Sigmoid colon (tissue), 7 donors: Measurements from ENCODE around the gene IRF7. TPM values are rescaled to one million over a fixed set of nuclear protein-coding genes. Genes with fewer than 3 reads are reported as not detected.

Experiments used
- DNase-seq: peaks from one replicate; pipeline ENCODE4 v3.0.0-alpha.2; 2019
- H3K27ac ChIP-seq, 4 donors: fragments of 200-600 bp; sonication (generic); one replicate each; pipeline ENCODE4 v1.5.1; 2016 to 2019; ENCODE audit warnings: mild to moderate bottlenecking in 1 of 4
- H3K27me3 ChIP-seq, 3 donors: fragments of 200-600 bp; sonication (generic); one replicate each; pipeline ENCODE4 v1.5.1; 2019; ENCODE audit warnings: mild to moderate bottlenecking in 1 of 3
- H3K36me3 ChIP-seq, 4 donors: fragments of 200-600 bp; sonication (generic); one replicate each; pipeline ENCODE4 v1.5.1; 2016 to 2019
- H3K4me1 ChIP-seq, 4 donors: fragments of 200-600 bp; sonication (generic); one replicate each; pipeline ENCODE4 v1.5.1; 2017 to 2019
- H3K4me3 ChIP-seq, 4 donors: fragments of 200-600 bp; sonication (generic); one replicate each; pipeline ENCODE4 v1.5.1; 2017 to 2019; ENCODE audit warnings: mild to moderate bottlenecking in 2 of 4, moderate library complexity in 1 of 4
- H3K9me3 ChIP-seq, 4 donors: fragments of 200-600 bp in 3 of 4; sonication (generic) in 3 of 4; one replicate each; pipeline versions ENCODE4 v1.5.1 to v1.6.1; 2013 to 2019
- CTCF ChIP-seq, 4 experiments: fragments of 450-650 bp in 3 of 4; fragments of 200-600 bp in 1 of 4; IDR thresholded peaks; one replicate each; pipeline ENCODE4 v1.5.1; 2016 to 2019; ENCODE audit warnings: antibody characterized with exemption in 4 of 4, mild to moderate bottlenecking in 3 of 4, moderate library complexity in 2 of 4
- EP300 ChIP-seq, 4 donors: sonication (generic); formaldehyde crosslinking; IDR thresholded peaks; one replicate each; pipeline ENCODE4 v1.6.1; 2017; ENCODE audit warnings: antibody characterized with exemption in 4 of 4
- POLR2A ChIP-seq, 2 donors: fragments of 450-650 bp; IDR thresholded peaks; one replicate each; pipeline ENCODE4 v1.6.1; 2016; ENCODE audit warnings: antibody characterized with exemption in 2 of 2, mild to moderate bottlenecking in 2 of 2, moderate library complexity in 2 of 2
- POLR2AphosphoS5 ChIP-seq, 4 donors: sonication (generic); formaldehyde crosslinking; IDR thresholded peaks; one replicate each; pipeline ENCODE4 v1.6.1; 2017; ENCODE audit warnings: antibody characterized with exemption in 4 of 4
- WGBS, 2 donors: extraction: QIAGEN DNeasy Blood & Tissue Kit; methylation state at CpG; one replicate each; pipeline ENCODE4 v1.1.7; 2013; 5-methylcytosine and 5-hydroxymethylcytosine counted together
- intact Hi-C: fragments of 100-400 bp; cut with DNase I; formaldehyde crosslinking; loops from one replicate; pipeline ENCODE4 v1.15.1; 2023
- polyA plus RNA-seq, 3 donors: library from polyadenylated mRNA; stranded (reverse); fragments of 200-250 nt; gene quantifications; one replicate each; pipeline ENCODE4 v1.2.3, GENCODE V29; 2013
- total RNA-seq, 4 donors: library from RNA; depleted of rRNA; stranded (reverse); fragments of >200 nt; gene quantifications; one replicate each; pipeline ENCODE4 v1.1.0, GENCODE V29; 2016
- donor health status: healthy with polysubstance abuse.
- donor health status: Bipolar disorder and iron deficiency.
- donor health status: healthy.

IRF7 gene
- total and polyA plus RNA-seq, 7 donors = 8.6 to 73.9 (median 16.1) TPM

DNA sequence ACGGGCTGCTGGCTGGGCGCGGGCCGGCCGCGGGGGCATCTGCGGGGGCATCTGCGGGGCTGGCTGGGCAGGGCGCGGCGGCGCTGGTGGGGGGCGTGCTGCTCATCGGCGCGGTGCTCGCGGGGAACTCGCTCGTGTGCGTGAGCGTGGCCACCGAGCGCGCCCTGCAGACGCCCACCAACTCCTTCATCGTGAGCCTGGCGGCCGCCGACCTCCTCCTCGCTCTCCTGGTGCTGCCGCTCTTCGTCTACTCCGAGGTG, 21.5 kb upstream of the IRF7 start:
- intact Hi-C loops = no loop called here
- peak overlapping the region in 3 of 4 donors; percentile 16 to 40 (median 38) for H3K4me3 ChIP-seq
- H3K4me1 ChIP-seq = peaks cover 0 to 34% (median 32%) of the 10 kb centered on the region in 4 donors
- WGBS, 2 donors = 3 to 4% methylated on average over 34 of the region's 34 CpGs
- H3K36me3 ChIP-seq = peaks cover 0 to 27% (median 2%) of the 10 kb centered on the region in 4 donors
- H3K27me3 ChIP-seq = peaks cover 8 to 42% (median 11%) of the 10 kb centered on the region in 3 donors
- no peak for DNase-seq
- H3K27ac ChIP-seq = no peak overlapping the region
- TF ChIP-seq EP300 (IDR thresholded peaks at IDR 0.05) (no peak), CTCF (IDR thresholded peaks at IDR 0.05) (no peak), POLR2AphosphoS5 (IDR thresholded peaks at IDR 0.05) (no peak), POLR2A (IDR thresholded peaks at IDR 0.05) (no peak)
- H3K9me3 ChIP-seq = no peaks in the 10 kb centered on the region

DNA sequence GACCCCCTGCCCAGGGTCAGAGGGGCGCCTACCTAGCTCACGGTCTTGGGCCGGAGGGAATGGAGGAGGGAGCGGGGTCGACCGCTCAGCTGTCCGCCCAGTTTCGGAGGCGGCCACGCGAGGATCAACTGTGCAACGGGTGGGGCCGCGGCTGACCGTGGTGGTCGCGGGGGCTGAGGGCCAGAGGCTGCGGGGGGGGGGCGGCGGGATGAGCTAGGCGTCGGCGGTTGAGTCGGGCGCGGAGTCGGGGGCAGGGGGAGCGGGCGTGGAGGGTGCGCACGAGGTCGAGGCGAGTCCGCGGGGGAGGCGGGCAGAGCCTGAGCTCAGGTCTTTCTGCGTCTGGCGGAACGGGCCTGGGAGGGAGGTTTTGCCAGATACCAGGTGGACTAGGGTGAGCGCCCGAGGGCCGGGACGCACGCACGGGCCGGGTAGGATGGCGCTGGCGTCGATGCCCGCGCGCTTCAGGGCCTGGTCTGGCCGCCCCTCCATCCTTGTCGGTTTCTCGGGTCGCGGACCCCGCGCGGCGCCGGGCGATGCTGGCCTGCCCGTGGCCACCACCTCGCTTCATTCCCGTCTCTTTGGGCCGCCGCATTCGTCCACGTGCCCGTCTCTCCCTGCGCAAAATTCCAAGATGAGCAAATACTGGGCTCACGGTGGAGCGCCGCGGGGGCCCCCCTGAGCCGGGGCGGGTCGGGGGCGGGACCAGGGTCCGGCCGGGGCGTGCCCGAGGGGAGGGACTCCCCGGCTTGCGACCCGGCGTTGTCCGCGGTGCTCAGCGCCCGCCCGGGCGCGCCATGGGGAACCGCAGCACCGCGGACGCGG, 21.0 kb upstream of the IRF7 start, which contains the start of gene DRD4:
DRD4 (plus strand) TSS at position 759 of the 822 bp plus-strand sequence; CDS start at position 795, 36 bp downstream.
- H3K36me3 ChIP-seq = peaks cover 0 to 26% (median 2%) of the 10 kb centered on the region in 4 donors
- H3K9me3 ChIP-seq = no peaks in the 10 kb centered on the region
- peak within 1 kb of the TSS in 3 of 4 donors; percentile 16 to 40 (median 38) for H3K4me3 ChIP-seq
- H3K27ac ChIP-seq = no peak within 1 kb of the TSS
- peaks cover 0 to 34% (median 32%) of the 10 kb centered on the region in 4 donors for H3K4me1 ChIP-seq
- DNase-seq = no peak
- H3K27me3 ChIP-seq = peaks cover 8 to 42% (median 11%) of the 10 kb centered on the region in 3 donors
- intact Hi-C loops = no loop called here
- WGBS, 2 donors = 17 to 20% methylated on average over 100 of the region's 100 CpGs
- no peak for TF ChIP-seq POLR2A (IDR thresholded peaks at IDR 0.05)
- TF ChIP-seq POLR2AphosphoS5 (IDR thresholded peaks at IDR 0.05) = no peak
- no peak for TF ChIP-seq CTCF (IDR thresholded peaks at IDR 0.05)
- TF ChIP-seq EP300 (IDR thresholded peaks at IDR 0.05) = no peak

DNA sequence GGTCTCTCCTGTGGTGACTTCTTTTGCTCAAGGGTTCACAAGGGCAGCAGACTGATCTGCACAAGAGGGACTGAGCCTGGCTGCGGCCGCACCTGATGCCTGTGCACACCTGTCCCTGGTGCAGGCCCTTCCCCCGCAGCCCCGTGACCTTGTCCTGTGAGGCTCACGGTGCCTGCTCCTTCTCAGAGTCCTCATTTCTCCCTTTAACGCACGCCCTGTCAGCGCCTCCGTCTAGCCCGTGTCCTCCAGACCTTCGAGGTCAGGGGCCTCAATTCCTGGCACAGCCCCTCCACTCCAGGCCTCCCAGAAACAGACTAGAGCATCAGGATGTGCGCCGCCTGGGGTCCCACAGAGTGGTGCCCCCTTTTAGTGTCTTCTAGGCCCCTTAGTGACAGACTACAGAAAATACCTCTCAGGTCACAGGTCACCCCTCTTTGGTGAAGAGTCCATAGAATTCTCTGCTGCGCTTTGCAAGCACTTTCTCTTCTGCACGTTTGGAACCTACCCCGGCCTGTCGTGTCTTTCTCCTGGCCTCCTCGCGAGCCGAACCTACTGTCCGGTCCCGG, 20.3 kb upstream of the IRF7 start:
- H3K4me3 ChIP-seq = no peak overlapping the region
- H3K36me3 ChIP-seq = peaks cover 0 to 21% (median 0%) of the 10 kb centered on the region in 4 donors
- no peaks in the 10 kb centered on the region for H3K9me3 ChIP-seq
- peaks cover 0 to 34% (median 32%) of the 10 kb centered on the region in 4 donors for H3K4me1 ChIP-seq
- no peak for DNase-seq
- TF ChIP-seq POLR2AphosphoS5 (IDR thresholded peaks at IDR 0.05) (no peak), EP300 (IDR thresholded peaks at IDR 0.05) (no peak), POLR2A (IDR thresholded peaks at IDR 0.05) (no peak), CTCF (IDR thresholded peaks at IDR 0.05) (no peak)
- intact Hi-C loops = no loop called here
- 78 to 79% methylated on average over 22 of the region's 22 CpGs for WGBS, 2 donors
- H3K27ac ChIP-seq = no peak overlapping the region
- H3K27me3 ChIP-seq = peaks cover 8 to 42% (median 11%) of the 10 kb centered on the region in 3 donors

GRCh38 chr11:630871-631270, 15.1 kb upstream of the IRF7 start:
- DNase-seq = no peak
- 84 to 91% methylated on average over 5 of the region's 5 CpGs for WGBS, 2 donors
- Histone ChIP-seq H3K27ac (no peak overlapping the region), H3K4me1 (peaks cover 0 to 29% (median 25%) of the 10 kb centered on the region in 4 donors), H3K4me3 (no peak overlapping the region), H3K9me3 (no peaks in the 10 kb centered on the region), H3K27me3 (peaks cover 0 to 9% (median 0%) of the 10 kb centered on the region in 3 donors), H3K36me3 (peaks cover 0 to 12% (median 0%) of the 10 kb centered on the region in 4 donors)
- TF ChIP-seq CTCF (IDR thresholded peaks at IDR 0.05) (no peak), EP300 (IDR thresholded peaks at IDR 0.05) (no peak), POLR2AphosphoS5 (IDR thresholded peaks at IDR 0.05) (no peak), POLR2A (IDR thresholded peaks at IDR 0.05) (no peak)
- intact Hi-C loops = no loop called here
